Caco-2 (cell line): ENCODE measurements around the gene KRTAP10-4. TPM values are rescaled to one million over a fixed set of nuclear protein-coding genes. Genes with fewer than 3 reads are reported as not detected.

ENCODE experiments used
- BruUV-seq: library from RNA; stranded (reverse); fragments of 400-500 nt; replicated peaks from 2 replicates; lab custom pipeline; 2021; lab: Mats Ljungman, UMichigan
- CTCF ChIA-PET: fragments of 300-600 bp; sonication (Branson Sonifier 250); formaldehyde crosslinking; loops from one replicate; lab custom pipeline; 2022; ENCODE audit warnings: antibody characterized with exemption; lab: Charles Lee
- POLR2A ChIA-PET: fragments of 300-600 bp; sonication (Branson Sonifier 250); formaldehyde crosslinking; loops from one replicate; lab custom pipeline; 2022; ENCODE audit warnings: antibody characterized with exemption; lab: Charles Lee
- DNase-seq, 2 experiments: peaks; one replicate each; pipeline versions ENCODE4 v3.0.0 to v3.0.0-alpha.2; 2020 to 2022
- H3K27me3 ChIP-seq: replicated peaks from 2 replicates; pipeline ENCODE4 v1.6.0; 2011; ENCODE audit warnings: low read length; ENCODE audit not compliant: control insufficient read depth, insufficient read depth
- H3K36me3 ChIP-seq: 2 replicates; pipeline ENCODE4 v1.5.1; 2011; ENCODE audit warnings: low read length; ENCODE audit not compliant: control insufficient read depth, insufficient read depth
- H3K4me1 ChIP-seq: fragments of 250-450 bp; sonication (Bioruptor Pico); 2 replicates; pipeline ENCODE4 v1.5.1; 2020; ENCODE audit warnings: mild to moderate bottlenecking
- H3K4me3 ChIP-seq: 2 replicates; pipeline ENCODE4 v1.5.1; 2011; ENCODE audit warnings: low read depth, mild to moderate bottlenecking, control low read depth, low read length
- H3K9me3 ChIP-seq: fragments of 250-450 bp; sonication (Bioruptor Pico); 2 replicates; pipeline ENCODE4 v1.5.1; 2020; ENCODE audit warnings: mild to moderate bottlenecking, moderate library complexity
- H3K27ac Mint-ChIP-seq: one replicate; pipeline ENCODE4 v1.8.0; 2022; ENCODE audit warnings: mixed read lengths; ENCODE audit not compliant: unreplicated experiment
- H3K27me3 Mint-ChIP-seq: one replicate; pipeline ENCODE4 v1.8.0; 2022; ENCODE audit warnings: mixed read lengths; ENCODE audit not compliant: insufficient read depth, unreplicated experiment
- H3K36me3 Mint-ChIP-seq: one replicate; pipeline ENCODE4 v1.8.0; 2022; ENCODE audit warnings: mild to moderate bottlenecking, mixed read lengths; ENCODE audit not compliant: insufficient read depth, unreplicated experiment
- H3K4me1 Mint-ChIP-seq: one replicate; pipeline ENCODE4 v1.8.0; 2022; ENCODE audit warnings: low read depth, mixed read lengths; ENCODE audit not compliant: unreplicated experiment
- H3K4me3 Mint-ChIP-seq: one replicate; pipeline ENCODE4 v1.8.0; 2022; ENCODE audit warnings: mild to moderate bottlenecking, moderate library complexity, mixed read lengths; ENCODE audit not compliant: unreplicated experiment
- H3K9me3 Mint-ChIP-seq: one replicate; pipeline ENCODE4 v1.8.0; 2022; ENCODE audit warnings: mixed read lengths; ENCODE audit not compliant: unreplicated experiment
- intact Hi-C: fragments of 100-400 bp; cut with micrococcal nuclease; formaldehyde crosslinking; loops from one replicate; pipeline ENCODE4 v1.10.0; 2022; ENCODE audit not compliant: unreplicated experiment
- total RNA-seq: library from RNA; stranded (reverse); gene quantifications from 2 replicates; pipeline ENCODE4 v1.2.3, GENCODE V29; 2022
- TF ChIP-seq, protein P1 (sequence below), 2 experiments: fragments of 200-600 bp in 1 of 2; IDR thresholded peaks; 1 replicate in 1 of 2; 2 replicates in 1 of 2; pipeline versions ENCODE4 v1.5.1 to v1.8.0; 2011 to 2022; ENCODE audit warnings: antibody characterized with exemption in 1 of 2, control low read depth in 1 of 2, inconsistent platforms in 1 of 2, low read depth in 1 of 2, low read length in 1 of 2, mild to moderate bottlenecking in 1 of 2, moderate library complexity in 1 of 2; ENCODE audit not compliant: insufficient read depth in 1 of 2, severe bottlenecking in 1 of 2, unreplicated experiment in 1 of 2

The KRTAP10-4 gene
- total RNA-seq, 1 experiment from 2014 or later, result not detected

DNA sequence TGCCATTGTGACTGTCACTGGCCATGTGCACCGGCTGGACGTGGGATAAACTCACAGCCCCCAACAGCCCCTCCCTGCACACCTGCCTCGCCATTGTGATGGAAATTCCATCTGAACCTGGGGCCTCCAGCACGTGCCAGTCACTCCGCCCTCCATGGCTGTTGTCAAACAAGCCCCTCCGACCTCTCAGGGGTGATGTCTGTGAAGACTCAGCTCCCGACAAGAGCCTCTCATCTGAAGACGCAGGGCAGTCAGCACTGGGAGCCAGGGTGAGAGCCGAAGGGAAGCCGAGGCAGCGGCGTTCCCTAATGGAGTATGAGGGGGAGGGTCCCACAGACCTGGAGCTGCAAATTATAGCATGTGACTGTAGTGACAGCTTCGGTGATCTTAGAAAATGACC lies 20.8 kb upstream of the KRTAP10-4 start:
- H3K36me3 ChIP-seq, result no peaks in the 10 kb centered on the region
- no peaks in the 10 kb centered on the region for H3K4me1 Mint-ChIP-seq
- H3K27ac Mint-ChIP-seq, result no peak overlapping the region
- no peaks in the 10 kb centered on the region for H3K9me3 ChIP-seq
- peaks cover 4% of the 10 kb centered on the region for H3K9me3 Mint-ChIP-seq
- no peak overlapping the region for H3K4me3 ChIP-seq
- intact Hi-C loops, result no loop called here
- ChIA-PET POLR2A (no interaction called here), CTCF (interaction anchor here (0.9 kb wide), 1 partner anchor 12 kb away, joined by 3 read pairs; no protein-coding TSS in a partner anchor)
- H3K36me3 Mint-ChIP-seq, result no peaks in the 10 kb centered on the region
- BruUV-seq, result no TSS peak
- TF ChIP-seq, protein P1, sequence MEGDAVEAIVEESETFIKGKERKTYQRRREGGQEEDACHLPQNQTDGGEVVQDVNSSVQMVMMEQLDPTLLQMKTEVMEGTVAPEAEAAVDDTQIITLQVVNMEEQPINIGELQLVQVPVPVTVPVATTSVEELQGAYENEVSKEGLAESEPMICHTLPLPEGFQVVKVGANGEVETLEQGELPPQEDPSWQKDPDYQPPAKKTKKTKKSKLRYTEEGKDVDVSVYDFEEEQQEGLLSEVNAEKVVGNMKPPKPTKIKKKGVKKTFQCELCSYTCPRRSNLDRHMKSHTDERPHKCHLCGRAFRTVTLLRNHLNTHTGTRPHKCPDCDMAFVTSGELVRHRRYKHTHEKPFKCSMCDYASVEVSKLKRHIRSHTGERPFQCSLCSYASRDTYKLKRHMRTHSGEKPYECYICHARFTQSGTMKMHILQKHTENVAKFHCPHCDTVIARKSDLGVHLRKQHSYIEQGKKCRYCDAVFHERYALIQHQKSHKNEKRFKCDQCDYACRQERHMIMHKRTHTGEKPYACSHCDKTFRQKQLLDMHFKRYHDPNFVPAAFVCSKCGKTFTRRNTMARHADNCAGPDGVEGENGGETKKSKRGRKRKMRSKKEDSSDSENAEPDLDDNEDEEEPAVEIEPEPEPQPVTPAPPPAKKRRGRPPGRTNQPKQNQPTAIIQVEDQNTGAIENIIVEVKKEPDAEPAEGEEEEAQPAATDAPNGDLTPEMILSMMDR (IDR thresholded peaks at IDR 0.05; ENCODE audit: insufficient read depth in 1 of 2, low read depth in 1 of 2, low read length in 1 of 2, severe bottlenecking in 1 of 2, unreplicated experiment in 1 of 2), result no peak
- H3K4me1 ChIP-seq, result 0 out of 2 replicates have a peak, but pooled peaks cover 3% of the 10 kb centered on the region
- peaks cover 11% of the 10 kb centered on the region for H3K27me3 Mint-ChIP-seq
- no peak for DNase-seq
- no peaks in the 10 kb centered on the region; the same call in 1 of the 2 replicates for H3K27me3 ChIP-seq
- H3K4me3 Mint-ChIP-seq, result no peak overlapping the region

DNA sequence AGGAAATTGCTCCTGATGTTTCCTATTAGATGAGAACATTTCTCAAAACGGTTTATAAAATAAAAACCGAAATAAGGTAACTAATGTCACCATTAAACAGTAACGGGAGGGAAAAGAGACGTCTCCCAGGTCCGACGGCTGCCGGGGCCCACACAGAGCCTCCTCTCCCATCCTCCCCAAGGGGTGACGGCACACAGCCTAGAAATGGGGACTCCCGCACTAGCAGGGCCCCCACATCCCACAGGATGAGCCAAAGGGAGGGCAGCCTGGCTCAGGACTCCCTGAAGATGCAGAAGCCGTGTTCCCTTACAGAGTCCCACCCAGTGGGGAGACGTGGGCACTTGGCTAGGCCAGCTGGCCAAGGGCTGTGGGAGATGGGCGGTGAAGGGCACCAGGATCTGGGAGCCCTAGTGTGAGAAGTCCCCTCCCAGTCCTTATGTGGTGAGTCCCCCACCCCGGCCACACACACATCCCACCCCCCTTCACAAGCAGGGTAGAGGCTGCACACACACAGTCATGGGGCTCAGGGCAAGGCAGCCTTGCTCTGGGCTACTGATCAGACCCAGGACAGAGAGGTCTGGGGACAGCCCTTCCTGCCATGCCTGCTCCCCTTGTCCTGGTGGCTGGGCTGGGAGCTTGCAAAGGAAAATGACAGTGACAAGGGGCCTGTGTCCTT lies 18.2 kb upstream of the KRTAP10-4 start:
- Histone ChIP-seq H3K4me1 (no peaks in the 10 kb centered on the region), H3K9me3 (no peaks in the 10 kb centered on the region), H3K4me3 (no peak overlapping the region), H3K27me3 (no peaks in the 10 kb centered on the region; the same call in 1 of the 2 replicates), H3K36me3 (no peaks in the 10 kb centered on the region)
- Mint-ChIP-seq H3K27ac (no peak overlapping the region), H3K27me3 (peaks cover 22% of the 10 kb centered on the region), H3K9me3 (no peaks in the 10 kb centered on the region), H3K36me3 (no peaks in the 10 kb centered on the region), H3K4me3 (no peak overlapping the region), H3K4me1 (no peaks in the 10 kb centered on the region)
- no peak for DNase-seq
- ChIA-PET POLR2A (no interaction called here), CTCF (no interaction called here)
- BruUV-seq, result no TSS peak
- intact Hi-C loops, result no loop called here
- TF ChIP-seq, protein P1 (IDR thresholded peaks at IDR 0.05; ENCODE audit: insufficient read depth in 1 of 2, low read depth in 1 of 2, low read length in 1 of 2, severe bottlenecking in 1 of 2, unreplicated experiment in 1 of 2), result no peak

DNA sequence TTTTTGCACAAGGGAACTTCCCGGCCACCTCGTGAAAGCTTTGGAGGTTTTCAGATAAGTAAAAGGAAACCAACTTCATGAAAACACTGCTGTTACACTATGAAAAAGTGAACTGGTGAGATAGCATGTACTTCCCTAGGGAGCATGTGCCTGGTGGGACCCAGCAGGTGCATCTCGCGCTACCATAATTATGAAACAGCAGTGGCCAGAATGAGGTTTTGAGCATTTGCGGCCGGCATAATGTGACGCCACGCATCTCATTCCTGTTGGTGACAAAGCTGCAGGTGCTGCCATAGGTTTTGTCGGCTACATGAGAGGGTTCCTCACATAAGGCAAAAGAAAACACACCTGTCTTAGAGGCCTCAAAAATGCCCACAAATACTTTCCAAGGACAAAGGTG lies 16.6 kb upstream of the KRTAP10-4 start:
- BruUV-seq, result no TSS peak
- no peaks in the 10 kb centered on the region; the same call in 1 of the 2 replicates for H3K27me3 ChIP-seq
- Mint-ChIP-seq H3K4me1 (no peaks in the 10 kb centered on the region), H3K36me3 (no peaks in the 10 kb centered on the region), H3K9me3 (no peaks in the 10 kb centered on the region), H3K4me3 (no peak overlapping the region), H3K27ac (no peak overlapping the region), H3K27me3 (peaks cover 23% of the 10 kb centered on the region)
- H3K36me3 ChIP-seq, result no peaks in the 10 kb centered on the region
- CTCF ChIA-PET, result no interaction called here
- no peaks in the 10 kb centered on the region for H3K4me1 ChIP-seq
- POLR2A ChIA-PET, result no interaction called here
- intact Hi-C loops, result no loop called here
- DNase-seq, result no peak
- H3K4me3 ChIP-seq, result no peak overlapping the region
- no peaks in the 10 kb centered on the region for H3K9me3 ChIP-seq
- TF ChIP-seq, protein P1 (IDR thresholded peaks at IDR 0.05; ENCODE audit: insufficient read depth in 1 of 2, low read depth in 1 of 2, low read length in 1 of 2, severe bottlenecking in 1 of 2, unreplicated experiment in 1 of 2), result no peak
